Measurements from ENCODE around the gene AHDC1.

DNA sequence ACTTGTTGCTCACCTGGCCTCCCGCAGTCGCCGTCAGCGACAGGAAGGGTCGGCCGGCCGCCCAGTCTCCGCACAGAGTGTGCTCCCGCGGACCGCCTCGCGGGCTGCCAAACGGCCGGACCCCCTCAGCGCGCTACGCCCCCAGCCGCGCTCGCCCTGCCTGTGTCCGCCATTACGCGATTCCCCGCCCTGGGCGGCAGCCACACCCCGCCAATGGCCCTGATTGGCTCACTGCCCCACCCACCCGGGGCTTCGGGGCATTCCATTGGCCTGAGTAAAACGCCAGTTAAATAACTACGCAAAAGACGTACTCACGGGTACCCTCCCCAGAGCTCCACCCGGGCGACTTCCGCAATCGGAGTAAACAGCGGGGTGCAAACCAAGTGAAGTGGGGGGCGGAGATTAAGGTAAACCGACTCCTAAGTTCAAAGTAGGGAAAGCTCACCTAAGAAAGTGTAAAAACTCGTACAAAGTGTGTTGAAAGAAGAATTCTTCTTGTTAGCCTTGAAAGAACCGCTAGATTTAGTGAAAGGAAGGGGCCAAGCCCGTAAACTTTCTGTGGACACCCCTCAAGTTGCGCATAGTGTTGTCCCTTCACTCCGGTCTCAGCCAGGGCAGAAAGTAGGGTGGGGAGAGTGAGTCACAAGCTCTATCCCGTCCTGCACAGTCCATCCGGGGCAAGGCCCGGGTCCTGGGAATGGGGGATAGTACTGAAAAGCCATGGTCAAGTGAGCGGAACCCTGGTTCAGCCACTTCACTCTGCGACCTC, 113.8 kb downstream of the AHDC1 start, which contains the start of gene WASF2:
- TF ChIP-seq CTCF (IDR thresholded peaks at IDR 0.05) (no peak), POLR2A (IDR thresholded peaks at IDR 0.05) (peak; percentile 87 to 92 (median 91))
